8988T (cell line): ENCODE measurements around the gene RASA3.

Experiments
- DNase-seq: peaks from one replicate; pipeline ENCODE4 v3.0.0; 2011

RASA3 gene

GRCh38 chr13:113942591-113943103 is 189.8 kb downstream of the RASA3 start:
- DNase-seq: no peak

GRCh38 chr13:113941571-113942191 is 190.7 kb downstream of the RASA3 start:
- DNase-seq: no peak

DNA sequence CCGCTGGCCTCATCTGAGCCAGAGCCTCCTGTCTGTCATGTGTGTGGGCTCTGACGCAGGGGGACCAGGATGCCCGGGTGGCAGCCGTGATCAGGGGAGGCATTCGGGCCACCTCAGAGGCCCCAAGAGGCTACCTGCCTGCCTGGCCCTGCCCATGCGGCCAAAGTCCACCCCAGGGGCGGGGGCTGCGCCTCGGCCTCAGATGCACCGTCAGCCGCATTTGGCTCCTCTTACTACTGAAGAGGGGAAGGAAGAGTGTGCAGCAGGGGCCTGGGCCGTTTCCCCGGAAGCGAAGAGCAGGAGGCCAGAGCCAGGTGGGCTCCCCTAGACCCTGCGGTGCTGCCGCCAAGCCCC is 192.5 kb downstream of the RASA3 start:
- no peak for DNase-seq

DNA sequence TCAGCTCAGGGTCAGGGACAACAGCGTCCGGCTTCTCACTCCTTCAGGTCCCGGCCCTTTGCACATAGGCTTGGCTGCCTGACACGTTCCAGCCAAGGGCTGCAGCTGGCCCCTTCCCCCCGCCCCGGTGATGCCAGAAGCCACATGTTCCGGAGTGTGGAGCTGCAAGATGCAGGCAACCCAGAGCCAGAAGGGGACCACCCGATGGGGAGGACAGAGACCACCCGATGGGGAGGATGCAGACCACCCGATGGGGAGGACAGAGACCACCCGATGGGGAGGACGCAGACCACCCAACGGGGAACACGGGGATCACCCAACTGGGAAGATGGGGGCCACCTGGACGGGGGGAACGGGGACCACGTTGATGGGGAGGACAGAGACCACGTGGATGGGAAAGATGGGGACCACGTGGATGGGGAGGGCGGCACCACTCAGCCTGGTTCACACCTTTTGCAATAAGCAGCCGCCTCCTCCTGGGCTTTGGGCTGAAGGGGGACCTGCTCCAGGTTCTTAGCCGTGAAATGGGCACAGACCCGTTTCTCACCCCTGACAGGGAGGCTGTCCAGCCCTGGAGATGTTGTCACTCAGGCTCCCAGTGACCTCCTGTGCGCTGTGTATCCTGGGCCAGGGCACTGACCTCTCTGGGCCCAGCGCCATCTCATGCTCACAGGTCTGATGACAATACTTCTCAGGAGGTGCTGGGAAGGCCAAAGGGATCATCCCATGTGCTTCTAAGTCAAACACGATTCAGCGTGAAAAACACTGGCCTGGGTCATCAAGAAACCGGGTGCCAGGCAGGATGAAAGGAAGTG is 193.1 kb downstream of the RASA3 start:
- no peak for DNase-seq

GRCh38 chr13:113938716-113939115 is 193.7 kb downstream of the RASA3 start:
- DNase-seq: no peak

GRCh38 chr13:113938246-113938645 is 194.2 kb downstream of the RASA3 start:
- DNase-seq: no peak

DNA sequence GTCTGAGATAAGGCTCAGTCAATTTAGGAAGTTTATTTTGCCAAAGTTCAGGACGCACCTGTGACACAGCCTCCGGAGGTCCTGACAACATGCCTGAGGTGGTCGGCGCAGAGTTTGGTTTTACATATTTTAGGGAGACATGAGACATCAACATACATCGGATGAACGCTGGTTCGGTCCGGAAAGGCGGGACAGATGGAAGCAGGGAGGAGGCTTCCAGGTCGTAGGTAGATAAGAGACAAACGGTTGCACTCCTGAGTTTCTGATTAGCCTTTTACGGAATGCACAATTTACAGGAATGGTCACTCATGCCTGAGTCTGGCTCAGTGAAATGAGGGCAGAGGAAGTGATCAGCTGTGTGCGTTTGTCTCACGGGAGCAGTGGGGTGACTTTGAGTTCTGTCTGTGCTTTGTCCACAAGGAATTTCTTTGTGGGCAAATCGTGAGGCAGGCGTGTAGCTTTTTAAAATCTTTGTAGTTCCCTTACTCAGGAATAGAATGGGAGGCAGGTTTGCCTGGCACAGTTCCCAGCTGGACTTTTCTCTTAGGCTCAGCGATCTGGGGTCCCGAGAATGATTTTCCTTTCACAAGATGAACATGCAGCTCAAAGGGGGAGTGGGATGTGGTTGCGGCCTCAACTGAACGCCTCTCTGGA is 194.8 kb downstream of the RASA3 start:
- no peak for DNase-seq

GRCh38 chr13:113937073-113937472 is 195.3 kb downstream of the RASA3 start:
- no peak for DNase-seq

DNA sequence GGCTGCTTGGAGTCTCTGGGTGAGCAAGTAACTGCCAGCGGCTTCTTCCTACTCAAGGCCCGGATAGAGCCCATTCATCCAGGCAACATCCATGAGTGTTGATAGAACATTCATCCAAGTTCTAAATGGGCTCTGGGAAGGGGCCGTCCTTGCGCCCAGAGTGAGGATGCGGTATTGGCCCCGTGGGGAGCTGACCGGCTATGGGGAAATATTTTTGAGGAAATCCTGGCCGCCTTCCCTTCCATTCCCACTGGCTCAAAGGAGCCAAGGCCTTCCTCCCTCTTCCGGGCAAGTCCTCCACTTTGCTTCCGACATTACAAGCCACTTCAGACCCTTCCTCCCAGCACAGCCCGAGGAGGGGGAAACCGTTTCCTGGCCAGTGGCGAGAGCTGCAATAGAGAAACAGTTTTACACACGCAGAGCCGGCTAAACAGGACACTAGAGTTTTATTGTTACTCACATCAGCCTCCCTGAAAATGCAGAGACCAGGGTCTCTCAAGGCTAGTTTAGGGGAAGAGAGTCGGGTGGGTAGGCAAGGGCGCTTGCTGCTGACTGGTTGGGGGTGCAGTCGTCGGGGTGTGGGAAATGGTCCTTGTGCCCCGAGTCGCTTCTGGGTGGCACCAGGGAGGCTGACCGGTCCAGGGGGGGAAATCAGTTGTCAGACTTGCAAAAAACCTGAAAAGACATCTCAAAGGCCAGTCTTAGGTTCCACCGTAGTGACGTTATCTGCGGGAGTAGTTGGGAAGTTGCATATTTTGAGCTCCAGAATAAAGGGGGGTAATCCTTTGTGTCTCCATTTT is 196.1 kb downstream of the RASA3 start:
- no peak for DNase-seq

- DNase-seq: no peak
Measured at GRCh38 chr13:113935001-113935844, 197.2 kb downstream of the RASA3 start.

- DNase-seq: no peak
Measured at GRCh38 chr13:113934576-113934975, 197.8 kb downstream of the RASA3 start.

DNA sequence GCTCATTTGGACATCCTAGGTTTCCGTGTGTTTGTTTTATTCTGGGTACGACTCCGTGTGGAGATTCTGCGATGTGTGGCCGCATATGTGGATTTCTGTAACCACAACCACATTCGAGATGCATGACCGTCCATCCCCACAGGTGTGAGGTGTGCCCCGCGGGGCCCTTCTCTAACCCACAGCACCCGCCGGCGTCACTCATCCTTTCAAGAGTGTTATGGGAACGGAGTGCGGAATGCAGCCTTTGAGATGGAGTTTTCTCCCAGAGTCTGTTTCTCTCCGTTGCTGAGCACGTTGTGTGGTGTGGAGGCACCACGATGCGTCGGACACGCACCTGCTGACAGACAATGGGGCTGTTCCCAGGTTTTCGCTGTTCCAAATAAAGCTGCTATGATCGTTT is 198.5 kb downstream of the RASA3 start:
- no peak for DNase-seq

DNA sequence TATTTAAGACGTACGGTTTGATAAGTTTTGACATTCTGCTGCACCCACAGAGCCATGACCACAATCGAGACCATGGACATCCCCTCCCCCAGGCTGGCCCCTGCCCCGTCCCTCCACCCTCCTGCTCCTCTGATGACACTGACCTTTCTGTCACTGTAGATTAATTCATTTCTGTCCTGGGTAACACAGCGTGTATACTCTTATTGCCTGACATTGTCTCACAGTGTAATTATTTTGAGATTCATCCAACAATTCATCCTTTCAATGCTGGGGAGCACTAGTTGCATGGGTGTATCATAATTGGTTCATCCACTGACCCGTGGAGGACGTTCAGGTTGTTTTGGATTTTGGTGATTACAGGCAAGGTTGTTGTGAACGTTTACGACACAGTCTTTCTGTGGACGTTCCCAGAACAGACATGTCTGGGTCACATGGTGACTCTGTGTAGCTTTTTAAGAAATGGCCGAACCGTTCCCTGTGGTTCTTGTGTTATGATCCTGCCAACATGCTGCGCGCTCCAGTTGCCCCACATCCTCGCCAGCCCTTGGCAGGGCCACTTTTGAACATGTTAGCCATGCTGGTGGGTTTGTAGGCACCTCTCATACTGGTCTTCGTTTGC is 200.5 kb downstream of the RASA3 start:
- no peak for DNase-seq

DNA sequence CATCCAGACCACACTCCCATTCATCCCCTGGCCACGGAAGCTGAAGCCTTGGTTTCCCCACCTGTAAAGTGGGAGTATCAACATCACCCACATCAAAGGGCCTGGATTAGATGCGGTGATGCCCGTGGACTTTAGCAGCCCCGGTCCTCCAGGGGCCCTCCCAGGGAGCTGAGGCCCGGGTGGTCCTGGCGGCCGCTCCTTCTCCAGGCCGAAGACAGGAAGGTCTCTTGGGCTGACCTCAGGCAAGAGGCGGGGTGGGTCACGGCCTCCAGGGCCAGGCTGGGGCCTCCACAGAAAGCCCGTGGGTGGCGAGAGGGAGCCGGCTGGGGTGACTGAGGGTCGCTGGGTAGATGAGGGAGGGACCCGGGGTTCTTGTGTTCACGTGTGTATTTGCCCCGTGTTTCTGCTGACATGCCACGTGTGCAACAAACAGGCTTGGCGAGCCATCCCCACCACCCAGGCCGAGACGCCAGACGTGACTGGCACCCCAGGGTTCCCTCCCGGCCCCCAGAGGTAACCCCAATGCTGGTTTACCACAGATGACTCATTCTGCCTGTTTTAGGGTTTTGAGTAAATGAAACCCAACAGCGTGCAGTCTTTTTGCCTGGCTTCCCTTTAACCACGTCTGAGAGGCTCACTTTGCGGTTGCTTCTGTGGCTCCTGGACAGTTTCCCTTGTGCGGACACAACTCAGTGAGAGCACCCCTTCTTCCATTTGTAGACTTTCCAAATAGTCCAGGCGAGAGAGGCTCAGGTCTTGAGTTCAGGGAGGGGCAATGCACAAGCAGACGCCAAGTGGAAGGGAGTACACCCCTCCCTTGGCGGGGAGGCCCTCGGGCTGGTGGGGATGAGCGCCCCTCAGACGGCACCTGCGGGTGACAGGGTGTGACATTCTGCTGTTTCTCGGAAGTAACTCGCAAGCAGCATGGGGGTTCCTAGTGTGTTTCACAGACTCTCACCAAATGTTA is 201.5 kb downstream of the RASA3 start:
- no peak for DNase-seq

GRCh38 chr13:113929628-113930615 is 202.5 kb downstream of the RASA3 start:
- DNase-seq: no peak

- no peak for DNase-seq
Measured at GRCh38 chr13:113928685-113929627, 203.5 kb downstream of the RASA3 start.
